IgD-negative memory B cell (primary cell): ENCODE data around the gene VDAC1. TPM values are rescaled to one million over a fixed set of nuclear protein-coding genes. Genes with fewer than 3 reads are reported as not detected.
"Not testable (repeated sequence)": the region's sequence is repeated elsewhere in the genome, so short reads cannot be mapped to it uniquely, and the experiment has no call there.

Experiments
- H3K27ac Mint-ChIP-seq, 3 donors: one replicate each; pipeline ENCODE4 v1.8.0; 2020 to 2022; ENCODE audit warnings: mild to moderate bottlenecking in 3 of 3, mixed read lengths in 3 of 3, moderate library complexity in 1 of 3
- H3K27me3 Mint-ChIP-seq: one replicate; pipeline ENCODE4 v1.8.0; 2021; ENCODE audit warnings: mixed read lengths
- H3K36me3 Mint-ChIP-seq: one replicate; pipeline ENCODE4 v1.8.0; 2020; ENCODE audit warnings: mild to moderate bottlenecking, mixed read lengths
- H3K4me1 Mint-ChIP-seq, 3 donors: one replicate each; pipeline ENCODE4 v1.8.0; 2020 to 2022; ENCODE audit warnings: mixed read lengths in 3 of 3, mild to moderate bottlenecking in 1 of 3
- H3K4me3 Mint-ChIP-seq, 4 donors: one replicate each; pipeline ENCODE4 v1.8.0; 2020 to 2022; ENCODE audit warnings: mild to moderate bottlenecking in 4 of 4, mixed read lengths in 4 of 4, moderate library complexity in 3 of 4
- H3K9me3 Mint-ChIP-seq, 3 donors: one replicate each; pipeline ENCODE4 v1.8.0; 2020 to 2021; ENCODE audit warnings: mixed read lengths in 3 of 3, mild to moderate bottlenecking in 1 of 3
- polyA plus RNA-seq: library from polyadenylated mRNA; unstranded; fragments of 300-500 nt; fragmentation: Illumina TruSeq; gene quantifications from one replicate; pipeline ENCODE4 v1.2.3, GENCODE V29; 2021

The VDAC1 gene
- polyA plus RNA-seq, 1 donor from 2014 or later: 90.0 TPM

- Mint-ChIP-seq H3K27ac (peak overlapping the region in 2 of 3 donors; percentile 61 to 91), H3K4me1 (peaks cover 48 to 51% (median 49%) of the 10 kb centered on the region in 3 donors), H3K36me3 (no peaks in the 10 kb centered on the region), H3K27me3 (no peaks in the 10 kb centered on the region), H3K9me3 (no peaks in the 10 kb centered on the region), H3K4me3 (peak overlapping the region in 3 of 4 donors; percentile 48 to 90 (median 64))
These were observed 66.5 kb downstream of the VDAC1 start for GRCh38 chr5:133938039-133938821.

DNA sequence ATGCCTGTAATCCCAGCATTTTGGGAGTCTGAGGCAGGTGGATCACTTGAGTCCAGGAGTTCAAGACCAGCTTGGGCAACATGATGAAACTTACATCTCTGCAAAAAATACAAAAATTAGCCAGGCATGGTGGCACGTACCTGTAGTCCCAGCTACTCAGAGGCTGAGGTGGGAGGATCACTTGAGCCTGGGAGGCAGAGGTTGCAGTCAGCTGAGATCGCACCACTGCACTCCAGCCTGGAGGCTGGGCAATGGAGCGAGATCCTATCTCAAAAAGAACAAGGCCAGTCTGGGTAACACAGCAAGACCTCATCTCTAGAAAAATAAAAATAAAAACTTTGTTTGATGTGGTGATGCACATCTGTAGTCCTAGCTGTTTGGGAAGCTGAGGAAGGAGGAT, 67.1 kb downstream of the VDAC1 start:
- peaks cover 54 to 57% (median 55%) of the 10 kb centered on the region in 3 donors for H3K4me1 Mint-ChIP-seq
- H3K9me3 Mint-ChIP-seq, H3K36me3 Mint-ChIP-seq, H3K27me3 Mint-ChIP-seq: not testable (repeated sequence)
- peak overlapping the region in 3 of 4 donors; percentile 3 to 90 (median 48) for H3K4me3 Mint-ChIP-seq
- H3K27ac Mint-ChIP-seq: peak overlapping the region in 1 of 3 donors; percentile 61

GRCh38 chr5:133936651-133937015, 68.1 kb downstream of the VDAC1 start:
- Mint-ChIP-seq H3K27ac (peak overlapping the region; percentile 2 to 61 (median 47)), H3K36me3 (no peaks in the 10 kb centered on the region), H3K4me1 (peaks cover 58 to 61% (median 59%) of the 10 kb centered on the region in 3 donors), H3K27me3 (no peaks in the 10 kb centered on the region), H3K4me3 (peak overlapping the region in 1 of 4 donors; percentile 73), H3K9me3 (no peaks in the 10 kb centered on the region)

GRCh38 chr5:133935991-133936650, 68.7 kb downstream of the VDAC1 start:
- H3K27me3 Mint-ChIP-seq, H3K9me3 Mint-ChIP-seq, H3K36me3 Mint-ChIP-seq: not testable (repeated sequence)
- H3K4me3 Mint-ChIP-seq: peak overlapping the region in 1 of 4 donors; percentile 17
- H3K4me1 Mint-ChIP-seq: peaks cover 63 to 66% (median 64%) of the 10 kb centered on the region in 3 donors
- H3K27ac Mint-ChIP-seq: peak overlapping the region in 2 of 3 donors; percentile 61 to 88

DNA sequence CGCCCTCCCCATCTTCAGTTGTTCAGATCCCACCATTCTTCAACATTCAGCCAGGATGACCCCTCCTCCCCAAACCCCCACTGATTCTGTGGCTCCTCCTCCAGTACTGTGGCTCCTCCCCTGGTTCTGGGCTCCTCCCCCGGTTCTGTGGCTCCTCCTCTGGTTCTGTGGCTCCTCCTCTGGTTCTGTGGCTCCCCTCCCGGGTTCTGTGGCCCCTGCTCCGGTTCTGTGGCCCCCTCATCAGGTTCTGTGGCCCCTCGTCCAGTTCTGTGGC, 69.2 kb downstream of the VDAC1 start:
- Mint-ChIP-seq H3K4me1 (peaks cover 67 to 70% (median 67%) of the 10 kb centered on the region in 3 donors), H3K27ac (peak overlapping the region; percentile 88 to 99 (median 90)), H3K9me3 (no peaks in the 10 kb centered on the region)

DNA sequence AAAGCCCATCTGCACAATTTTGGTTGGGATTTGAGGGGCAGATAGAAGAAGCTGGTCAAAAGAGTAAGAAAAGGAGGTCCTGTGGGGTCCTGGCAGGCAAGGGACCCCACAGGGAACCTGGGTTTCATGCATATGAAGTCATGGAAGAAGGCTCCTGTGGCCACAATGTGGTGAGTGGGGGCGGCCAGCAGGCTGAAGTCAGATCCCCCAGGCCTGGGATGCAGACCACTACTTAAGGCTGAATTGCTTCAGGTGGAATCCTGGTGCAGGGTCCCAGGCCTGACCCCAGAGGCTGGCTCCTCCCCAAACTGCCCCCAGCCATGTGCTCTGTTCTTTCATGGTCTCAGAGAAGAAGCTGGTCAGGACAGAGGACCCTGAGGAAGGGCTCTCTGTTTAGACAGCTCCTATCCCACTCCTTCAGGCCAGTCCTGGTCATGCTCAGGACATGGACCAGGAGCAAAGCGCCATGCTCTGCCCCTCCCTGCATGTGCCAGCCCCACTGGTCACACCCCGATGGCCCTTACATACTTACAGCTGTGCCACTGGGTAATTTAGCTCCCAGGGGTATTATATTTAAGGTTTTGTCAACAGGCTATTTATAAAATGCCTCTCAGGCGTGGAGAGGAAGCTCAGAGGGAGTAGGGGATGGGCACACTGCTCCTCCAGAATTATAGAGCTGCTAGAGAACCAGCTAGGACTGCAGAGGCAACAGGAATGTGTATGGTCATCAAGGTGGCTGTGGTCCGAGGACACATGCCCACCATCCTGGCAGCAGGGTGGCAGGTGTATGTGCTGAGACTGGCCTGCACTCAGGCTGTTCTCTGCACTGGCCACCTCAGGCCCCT, 69.7 kb downstream of the VDAC1 start:
- Mint-ChIP-seq H3K9me3 (no peaks in the 10 kb centered on the region), H3K4me1 (peaks cover 68 to 75% (median 73%) of the 10 kb centered on the region in 3 donors), H3K27me3 (no peaks in the 10 kb centered on the region), H3K4me3 (peak overlapping the region; percentile 70 to 94 (median 87)), H3K27ac (peak overlapping the region; percentile 88 to 99 (median 90)), H3K36me3 (no peaks in the 10 kb centered on the region)

More for the DNA sequence above, 69.2 kb downstream of the VDAC1 start:
- Mint-ChIP-seq H3K4me3 (peak overlapping the region; percentile 61 to 94 (median 87)), H3K27me3 (no peaks in the 10 kb centered on the region), H3K36me3 (no peaks in the 10 kb centered on the region)

DNA sequence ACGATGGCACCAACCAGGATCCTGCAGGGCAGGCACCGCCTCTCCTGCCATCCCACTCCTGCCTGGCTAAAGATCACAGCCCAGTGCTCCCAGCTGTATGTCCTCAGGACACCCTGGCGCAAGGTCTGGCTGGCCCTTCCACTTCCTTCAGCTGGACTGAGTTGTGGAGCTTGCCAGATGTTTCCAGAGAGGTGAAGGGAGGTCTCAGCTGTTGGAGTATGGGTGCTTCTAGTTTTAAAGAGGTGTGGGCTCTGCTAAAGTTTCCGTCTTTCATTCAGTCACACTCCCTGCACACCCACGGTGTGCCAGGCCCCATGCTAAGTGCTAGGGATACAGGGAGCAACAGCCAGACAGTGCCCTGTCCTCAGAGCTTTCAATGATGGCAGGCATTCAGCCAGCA, 70.5 kb downstream of the VDAC1 start:
- H3K27ac Mint-ChIP-seq: peak overlapping the region; percentile 76 to 99 (median 88)
- peaks cover 66 to 75% (median 73%) of the 10 kb centered on the region in 3 donors for H3K4me1 Mint-ChIP-seq
- peak overlapping the region; percentile 70 to 94 (median 87) for H3K4me3 Mint-ChIP-seq
- no peaks in the 10 kb centered on the region for H3K9me3 Mint-ChIP-seq
- H3K27me3 Mint-ChIP-seq: no peaks in the 10 kb centered on the region
- no peaks in the 10 kb centered on the region for H3K36me3 Mint-ChIP-seq

- Mint-ChIP-seq H3K27ac (peak overlapping the region; percentile 76 to 99 (median 97)), H3K27me3 (no peaks in the 10 kb centered on the region), H3K4me1 (peaks cover 66 to 74% (median 73%) of the 10 kb centered on the region in 3 donors), H3K9me3 (no peaks in the 10 kb centered on the region), H3K4me3 (peak overlapping the region in 3 of 4 donors; percentile 65 to 94 (median 70)), H3K36me3 (no peaks in the 10 kb centered on the region)
These were observed 71.0 kb downstream of the VDAC1 start for GRCh38 chr5:133933670-133934295.

DNA sequence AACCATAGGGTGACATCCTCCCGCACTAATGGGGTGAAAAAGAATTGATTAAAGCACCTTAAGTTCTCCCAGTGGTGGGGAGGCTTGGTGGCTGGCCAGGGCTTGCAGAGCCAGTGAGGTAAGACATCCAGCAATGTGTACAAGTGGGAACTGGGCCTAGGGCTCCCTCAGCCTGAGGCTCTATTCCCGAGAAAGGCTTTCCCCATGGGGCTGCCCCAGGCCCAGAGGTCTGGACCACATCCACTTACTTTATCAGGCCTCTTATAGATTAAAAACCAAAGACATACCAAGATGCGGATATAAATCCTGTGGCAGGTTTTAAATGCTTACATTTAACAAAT, 71.6 kb downstream of the VDAC1 start:
- Mint-ChIP-seq H3K4me3 (peak overlapping the region; percentile 12 to 93 (median 74)), H3K27me3 (no peaks in the 10 kb centered on the region), H3K9me3 (no peaks in the 10 kb centered on the region), H3K27ac (peak overlapping the region; percentile 90 to 97 (median 93)), H3K36me3 (no peaks in the 10 kb centered on the region), H3K4me1 (peaks cover 63 to 71% (median 71%) of the 10 kb centered on the region in 3 donors)

DNA sequence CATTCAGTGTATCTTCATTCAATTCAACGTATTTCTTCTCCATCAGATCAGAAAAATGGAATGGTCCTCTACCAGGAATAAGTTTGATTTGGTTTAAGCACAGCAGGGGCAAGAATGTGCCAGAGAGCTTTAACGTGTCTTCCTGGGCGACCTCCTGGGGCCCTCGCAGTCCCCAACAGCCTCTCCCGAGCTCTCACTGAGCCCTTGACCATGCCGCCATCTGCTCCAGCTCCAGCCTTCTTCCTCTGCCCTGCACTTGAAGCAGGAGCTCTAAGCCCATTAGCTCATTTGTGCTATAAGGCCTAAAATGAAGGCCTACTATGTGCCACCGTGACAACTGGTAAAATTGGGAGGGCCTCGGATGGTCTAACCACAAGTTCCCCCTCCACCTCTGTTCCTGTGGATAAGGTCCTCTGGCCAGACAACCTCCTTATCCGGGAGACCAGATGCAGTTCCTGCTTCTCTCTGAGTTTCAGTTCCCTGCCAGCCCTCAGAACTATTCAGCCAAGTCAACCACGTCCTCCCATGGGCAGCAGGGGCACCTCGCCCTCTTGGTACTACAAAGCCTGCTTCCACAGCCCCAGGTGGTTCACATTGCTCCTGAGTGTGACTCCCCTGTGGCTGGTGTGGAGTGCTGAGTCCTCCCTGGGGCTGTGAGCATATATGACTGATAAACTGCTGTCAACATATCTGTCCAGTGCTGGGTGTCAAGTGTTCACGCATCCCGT, 72.2 kb downstream of the VDAC1 start:
- Mint-ChIP-seq H3K27me3 (no peaks in the 10 kb centered on the region), H3K36me3 (no peaks in the 10 kb centered on the region), H3K9me3 (no peaks in the 10 kb centered on the region), H3K27ac (peak overlapping the region; percentile 90 to 97 (median 93)), H3K4me3 (peak overlapping the region; percentile 12 to 93 (median 74)), H3K4me1 (peaks cover 60 to 72% (median 68%) of the 10 kb centered on the region in 3 donors)

GRCh38 chr5:133931546-133931945, 73.2 kb downstream of the VDAC1 start:
- H3K27ac Mint-ChIP-seq: peak overlapping the region; percentile 63 to 97 (median 97)
- no peaks in the 10 kb centered on the region for H3K27me3 Mint-ChIP-seq
- no peaks in the 10 kb centered on the region for H3K36me3 Mint-ChIP-seq
- peaks cover 57 to 63% (median 63%) of the 10 kb centered on the region in 3 donors for H3K4me1 Mint-ChIP-seq
- H3K9me3 Mint-ChIP-seq: no peaks in the 10 kb centered on the region
- peak overlapping the region in 1 of 4 donors; percentile 37 for H3K4me3 Mint-ChIP-seq

GRCh38 chr5:133930813-133931090, 74.0 kb downstream of the VDAC1 start:
- H3K4me1 Mint-ChIP-seq: peaks cover 58 to 63% (median 61%) of the 10 kb centered on the region in 3 donors
- no peaks in the 10 kb centered on the region for H3K36me3 Mint-ChIP-seq
- H3K27ac Mint-ChIP-seq: peak overlapping the region in 2 of 3 donors; percentile 97
- no peaks in the 10 kb centered on the region for H3K27me3 Mint-ChIP-seq
- H3K4me3 Mint-ChIP-seq: peak overlapping the region; percentile 37 to 90 (median 78)
- no peaks in the 10 kb centered on the region for H3K9me3 Mint-ChIP-seq

DNA sequence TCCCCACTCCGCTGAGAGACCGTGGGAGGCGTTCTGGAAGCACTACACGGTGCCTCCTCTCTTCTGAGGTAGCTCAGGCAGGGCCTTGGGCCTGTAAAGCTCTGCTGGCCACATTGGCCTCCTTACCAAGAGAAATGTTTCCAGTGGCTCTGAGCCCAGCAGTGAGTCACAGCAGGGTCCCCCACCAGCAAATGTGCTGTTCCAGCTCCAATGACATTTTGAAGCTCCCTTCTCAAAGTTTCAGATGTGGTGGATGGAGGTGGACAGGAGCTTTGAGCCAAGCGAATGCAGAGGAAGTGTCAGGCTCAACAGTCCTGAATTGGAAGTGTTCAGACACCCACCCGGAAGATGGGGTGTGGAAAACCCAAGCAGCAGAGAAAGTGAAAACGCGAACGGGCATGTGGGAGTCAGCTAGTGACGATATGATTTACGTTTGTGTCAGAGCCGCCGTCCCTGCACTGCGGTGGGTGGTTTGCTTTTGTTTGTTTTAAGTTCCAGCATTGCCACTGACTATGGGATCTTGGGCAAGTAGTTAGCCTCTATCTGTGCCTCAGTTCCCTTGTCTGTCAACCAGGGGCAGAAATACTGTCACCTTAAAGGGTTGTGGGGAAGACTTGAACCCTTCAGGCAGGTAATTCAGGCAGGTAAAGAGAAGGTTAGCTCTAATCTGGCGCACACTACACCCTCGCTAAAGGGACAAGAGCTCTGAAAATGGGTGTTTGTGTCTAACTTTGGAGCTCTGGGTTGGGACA, 74.5 kb downstream of the VDAC1 start:
- Mint-ChIP-seq H3K9me3 (no peaks in the 10 kb centered on the region), H3K27me3 (no peaks in the 10 kb centered on the region), H3K4me1 (peaks cover 55 to 62% (median 60%) of the 10 kb centered on the region in 3 donors), H3K36me3 (no peaks in the 10 kb centered on the region), H3K27ac (peak overlapping the region; percentile 96 to 97 (median 97)), H3K4me3 (peak overlapping the region; percentile 37 to 90 (median 78))
